Hematopoietic multipotent progenitor cell treated with erythropoietin and hydrocortisone succinate and interleukin-3 and kit ligand, for 6 days (in vitro differentiated cells): ENCODE measurements around the gene TEDC1.
A peak's percentile ranks its signal among the peaks of the same experiment; 100 is the strongest.

Source experiments
- DNase-seq: peaks from one replicate; pipeline ENCODE4 v3.0.0-alpha.2; 2015

Gene TEDC1

GRCh38 chr14:105486163-105486973 is 4.7 kb upstream of the TEDC1 start, which contains the start of gene CRIP1:
Gene CRIP1, plus strand, starts transcription at chr14:105486886. Its CDS starts 374 bp downstream, at chr14:105487260.
- peak; percentile 53 for DNase-seq

- no peak for DNase-seq
Measured at GRCh38 chr14:105486974-105487448, 4.0 kb upstream of the TEDC1 start.

- peak; percentile 60 for DNase-seq
Measured at GRCh38 chr14:105487449-105487985, 3.5 kb upstream of the TEDC1 start.

- no peak for DNase-seq
Measured at GRCh38 chr14:105487986-105488777, 2.9 kb upstream of the TEDC1 start.

GRCh38 chr14:105488781-105489541 is 2.1 kb upstream of the TEDC1 start:
- DNase-seq = no peak

- DNase-seq = peak; percentile 93
Measured at GRCh38 chr14:105489542-105490266, 1.3 kb upstream of the TEDC1 start.

- no peak for DNase-seq
Measured at GRCh38 chr14:105490267-105490571, 827 bp upstream of the TEDC1 start.

- peak; percentile 94 for DNase-seq
Measured at GRCh38 chr14:105491366-105491973, 424 bp downstream of the TEDC1 start.

- DNase-seq = no peak
Measured at GRCh38 chr14:105492031-105492970, 1.3 kb downstream of the TEDC1 start.

GRCh38 chr14:105492971-105493871 is 2.2 kb downstream of the TEDC1 start:
- DNase-seq = no peak

- DNase-seq = no peak
Measured at GRCh38 chr14:105493921-105494605, 3.0 kb downstream of the TEDC1 start.

GRCh38 chr14:105494606-105494929 is 3.5 kb downstream of the TEDC1 start:
- no peak for DNase-seq

GRCh38 chr14:105495101-105495989 is 4.3 kb downstream of the TEDC1 start:
- no peak for DNase-seq

- no peak for DNase-seq
Measured at GRCh38 chr14:105495990-105496830, 5.2 kb downstream of the TEDC1 start.

- no peak for DNase-seq
Measured at GRCh38 chr14:105496831-105497591, 6.0 kb downstream of the TEDC1 start.
